Astrocyte of the spinal cord (primary cell): Measurements from ENCODE around the gene CFAP141.

Experiments
- DNase-seq: peaks from one replicate; pipeline ENCODE4 v3.0.0; 2011; ENCODE audit warnings: low read depth, low spot score
- H3K4me3 ChIP-seq: 2 replicates; pipeline ENCODE4 v1.5.1; 2011; ENCODE audit warnings: low read depth, mild to moderate bottlenecking, low read length, moderate library complexity
- CTCF ChIP-seq: IDR thresholded peaks from 2 replicates; pipeline ENCODE4 v1.5.1; 2012; ENCODE audit warnings: low read depth, mild to moderate bottlenecking, low read length, inconsistent platforms
- in situ Hi-C: cut with HindIII; loops from 2 replicates; pipeline ENCODE4 v1.10.0; 2017; ENCODE audit warnings: low sequenced_read_pairs

The CFAP141 gene

GRCh38 chr1:154221278-154222001 lies 15.3 kb upstream of the CFAP141 start:
- TF ChIP-seq CTCF, result no peak
- peak; percentile 79 for DNase-seq
- H3K4me3 ChIP-seq, result peak overlapping the region; percentile 91
- in situ Hi-C loops, result no loop called here

- H3K4me3 ChIP-seq, result peak overlapping the region; percentile 91
- no peak for TF ChIP-seq CTCF
- in situ Hi-C loops, result no loop called here
- DNase-seq, result no peak
Observed at GRCh38 chr1:154220970-154221277, 14.8 kb upstream of the CFAP141 start.

GRCh38 chr1:154220071-154220969 lies 14.2 kb upstream of the CFAP141 start, which contains the start of gene UBAP2L:
UBAP2L (plus strand) TSS chr1:154220955; CDS start chr1:154225124, 4,169 bp downstream.
- H3K4me3 ChIP-seq, result peak within 1 kb of the TSS; percentile 91
- TF ChIP-seq CTCF, result no peak
- DNase-seq, result peak; percentile 100
- in situ Hi-C loops, result no loop called here

- DNase-seq, result peak; percentile 32
- in situ Hi-C loops, result no loop called here
- TF ChIP-seq CTCF, result no peak
- peak overlapping the region; percentile 80 for H3K4me3 ChIP-seq
Observed at GRCh38 chr1:154219541-154219940, 13.4 kb upstream of the CFAP141 start.

- in situ Hi-C loops, result no loop called here
- DNase-seq, result no peak
- peak overlapping the region; percentile 80 for H3K4me3 ChIP-seq
- TF ChIP-seq CTCF, result no peak
Observed at GRCh38 chr1:154218545-154218944, 12.4 kb upstream of the CFAP141 start.

- in situ Hi-C loops, result no loop called here
Observed at GRCh38 chr1:154213274-154213673, 7.1 kb upstream of the CFAP141 start.

More at GRCh38 chr1:154213274-154213673, 7.1 kb upstream of the CFAP141 start:
- no peak for TF ChIP-seq CTCF
- no peak overlapping the region for H3K4me3 ChIP-seq
- peak; percentile 24 for DNase-seq
